Measurements from ENCODE around the gene C1R.
A peak's percentile ranks its signal among the peaks of the same experiment; 100 is the strongest.

The C1R gene

GRCh38 chr12:7092229-7092985 lies at the start of gene C1R:
C1R (minus strand) TSS chr12:7092445; CDS start chr12:7092388, 57 bp downstream.
- DNase-seq = peak; percentile 31

GRCh38 chr12:7141351-7142005 lies 49.2 kb upstream of the C1R start:
- no peak for DNase-seq

GRCh38 chr12:7139200-7139599 lies 47.0 kb upstream of the C1R start:
- DNase-seq = no peak

- no peak for DNase-seq
Observed at GRCh38 chr12:7137908-7138307, 45.7 kb upstream of the C1R start.

GRCh38 chr12:7136676-7137075 lies 44.4 kb upstream of the C1R start:
- no peak for DNase-seq

- no peak for DNase-seq
Observed at GRCh38 chr12:7136071-7136470, 43.8 kb upstream of the C1R start.

GRCh38 chr12:7134396-7135166 lies 42.3 kb upstream of the C1R start:
- no peak for DNase-seq

GRCh38 chr12:7131502-7131866 lies 39.2 kb upstream of the C1R start:
- no peak for DNase-seq

GRCh38 chr12:7130701-7131501 lies 38.7 kb upstream of the C1R start:
- DNase-seq = peak; percentile 23

GRCh38 chr12:7129872-7130691 lies 37.8 kb upstream of the C1R start, which contains the start of gene CLSTN3:
CLSTN3 (plus strand) TSS chr12:7130371; CDS start chr12:7130649, 278 bp downstream.
- DNase-seq = peak; percentile 51

- DNase-seq = no peak
Observed at GRCh38 chr12:7129287-7129871, 37.1 kb upstream of the C1R start.

- no peak for DNase-seq
Observed at GRCh38 chr12:7128681-7129286, 36.5 kb upstream of the C1R start, which contains the start of gene RBP5. RBP5 (minus strand) TSS chr12:7128889; CDS start chr12:7128775, 114 bp downstream.

GRCh38 chr12:7127916-7128626 lies 35.8 kb upstream of the C1R start:
- no peak for DNase-seq

- DNase-seq = no peak
Observed at GRCh38 chr12:7125632-7126227, 33.5 kb upstream of the C1R start.

GRCh38 chr12:7123806-7124522 lies 31.7 kb upstream of the C1R start:
- no peak for DNase-seq

- no peak for DNase-seq
Observed at GRCh38 chr12:7122811-7123769, 30.8 kb upstream of the C1R start.

- DNase-seq = no peak
Observed at GRCh38 chr12:7121324-7121723, 29.1 kb upstream of the C1R start.

- no peak for DNase-seq
Observed at GRCh38 chr12:7120166-7120565, 27.9 kb upstream of the C1R start.
